Smooth muscle cell of the umbilical artery (primary cell): ENCODE results near the gene VASH1. TPM values are rescaled to one million over a fixed set of nuclear protein-coding genes. Genes with fewer than 3 reads are reported as not detected.

Experiments used
- total RNA-seq: library from RNA; depleted of rRNA; stranded (reverse); fragments of >200 nt; gene quantifications from 2 replicates; pipeline ENCODE4 v1.2.3, GENCODE V29; 2014

The VASH1 gene
- total RNA-seq: 6.8 and 11.2 TPM in 2 replicates

DNA sequence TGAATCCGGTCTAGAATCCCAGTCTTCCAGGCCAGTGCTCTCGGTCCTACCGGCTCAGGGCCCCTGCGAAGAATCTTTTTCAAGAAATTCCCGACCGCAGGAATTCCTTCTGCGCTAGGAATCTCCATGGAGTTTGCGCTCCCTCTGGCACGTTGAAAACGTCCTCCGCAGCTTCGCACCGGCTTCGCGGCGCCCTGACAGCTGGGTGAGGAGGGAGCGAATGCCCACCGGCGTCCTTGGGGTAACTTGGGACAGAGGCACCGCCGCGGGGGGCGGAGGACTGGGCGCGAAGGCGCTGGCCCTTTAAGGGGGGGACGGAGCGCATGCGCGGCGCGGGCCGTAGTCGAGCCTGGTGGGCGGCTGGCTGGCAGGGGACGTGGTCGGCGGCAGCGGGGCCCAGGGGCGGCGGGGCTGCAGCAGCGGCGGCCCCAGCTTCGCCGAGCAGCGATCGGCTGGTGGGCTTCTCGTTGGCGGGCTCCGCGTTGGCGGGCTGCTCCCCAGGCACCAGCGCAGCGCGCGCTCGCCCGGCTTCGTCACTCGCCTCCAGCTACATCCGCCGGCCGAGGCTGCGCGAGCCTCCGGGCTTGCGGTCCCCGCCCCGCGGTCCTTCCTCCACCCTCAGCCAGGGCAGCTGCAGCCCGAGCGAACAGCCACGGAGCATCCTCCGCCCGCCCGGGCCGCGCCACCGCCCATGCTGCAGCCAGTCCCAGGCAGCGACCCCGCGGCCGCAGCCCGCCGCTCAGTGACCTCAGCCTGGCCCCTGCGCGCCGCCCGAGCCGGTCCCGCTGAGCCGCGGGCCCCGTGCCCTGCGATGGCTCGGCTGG lies at the start of gene VASH1:
Gene VASH1, plus strand, starts transcription at position 333 of the 824 bp plus-strand sequence. CDS start 1,354 bp downstream, outside the sequence.

DNA sequence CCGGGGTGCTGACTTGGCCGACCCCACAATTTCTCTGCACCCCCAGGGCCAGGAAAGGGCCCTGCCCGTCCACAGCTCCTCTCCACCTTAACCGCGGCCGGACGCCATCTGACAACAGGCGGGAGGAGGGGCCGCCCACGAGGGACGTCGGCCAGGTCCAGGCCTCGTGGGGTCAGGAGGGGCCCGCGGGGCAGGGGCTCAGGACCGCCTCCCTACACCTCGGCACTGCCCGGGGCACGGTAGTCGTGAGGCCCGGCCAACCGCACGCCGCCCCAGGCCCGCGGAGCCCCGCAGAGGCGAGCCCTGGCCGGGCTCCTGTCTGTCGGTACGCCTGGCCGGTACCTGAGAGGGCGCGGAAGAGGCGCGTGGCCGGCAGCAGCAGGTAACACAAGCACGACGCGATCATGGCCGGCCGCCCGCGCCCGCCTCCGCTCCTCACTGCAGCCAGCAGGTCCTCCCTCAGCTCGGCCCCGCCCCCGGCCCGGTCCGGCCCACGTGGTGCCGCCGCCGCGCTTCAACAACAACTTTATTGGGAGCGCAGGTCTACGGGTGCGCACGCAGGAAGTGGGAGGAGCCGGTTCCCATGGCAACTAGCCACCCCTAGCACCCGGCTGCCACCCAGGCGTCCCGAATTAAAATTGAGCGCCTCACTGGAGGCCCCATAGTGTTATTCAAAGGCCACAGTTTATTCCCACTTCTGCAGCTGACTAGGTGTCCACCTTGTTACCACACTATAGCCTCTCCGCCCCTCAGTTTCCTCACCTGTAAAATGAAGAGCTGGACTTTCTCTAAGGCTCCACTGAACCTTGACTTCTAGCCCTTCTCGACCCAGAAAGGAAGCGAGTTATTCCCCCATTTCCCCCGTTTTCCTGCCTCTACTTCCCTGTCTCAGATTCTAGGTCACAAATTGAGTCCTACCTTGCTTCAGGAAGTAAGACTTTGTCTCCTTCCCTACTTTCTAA lies 51.4 kb downstream of the VASH1 start, which contains the start of gene ANGEL1:
Gene ANGEL1, minus strand, starts transcription at position 461 of the 962 bp plus-strand sequence. Its CDS starts 55 bp downstream, at position 406.

DNA sequence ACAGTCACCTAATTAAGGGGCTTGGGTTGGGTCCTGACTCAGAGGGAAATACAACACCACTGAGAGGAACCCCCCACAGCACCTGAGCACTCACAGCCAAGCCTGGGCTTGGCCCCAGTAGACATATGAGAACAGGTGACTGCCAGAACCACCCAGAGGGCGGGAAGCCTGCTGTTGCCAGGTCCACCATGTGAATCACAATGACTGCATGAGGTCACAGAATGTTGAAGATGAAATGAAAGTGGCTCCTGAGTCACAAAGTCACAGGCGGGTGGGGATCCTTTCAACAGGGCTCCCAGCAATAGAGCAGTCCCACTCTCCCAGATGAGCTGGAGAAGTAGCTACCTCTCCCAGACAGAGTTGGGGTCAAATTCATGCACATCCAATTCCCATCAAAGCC lies 64.9 kb downstream of the VASH1 start, which contains the start of gene LRRC74A:
Gene LRRC74A, plus strand, starts transcription at position 287 of the 400 bp plus-strand sequence. CDS start 290 bp downstream, outside the sequence.

Other genes starting within 250 kb of the VASH1 start
- 9.5 and 13.5 TPM in 2 replicates for gene ANGEL1, start 51.4 kb downstream of the VASH1 start, total RNA-seq
- not detected in 2 replicates for gene LRRC74A, start 64.9 kb downstream of the VASH1 start, total RNA-seq